ENCODE data around the gene GP2.

GP2 gene

DNA sequence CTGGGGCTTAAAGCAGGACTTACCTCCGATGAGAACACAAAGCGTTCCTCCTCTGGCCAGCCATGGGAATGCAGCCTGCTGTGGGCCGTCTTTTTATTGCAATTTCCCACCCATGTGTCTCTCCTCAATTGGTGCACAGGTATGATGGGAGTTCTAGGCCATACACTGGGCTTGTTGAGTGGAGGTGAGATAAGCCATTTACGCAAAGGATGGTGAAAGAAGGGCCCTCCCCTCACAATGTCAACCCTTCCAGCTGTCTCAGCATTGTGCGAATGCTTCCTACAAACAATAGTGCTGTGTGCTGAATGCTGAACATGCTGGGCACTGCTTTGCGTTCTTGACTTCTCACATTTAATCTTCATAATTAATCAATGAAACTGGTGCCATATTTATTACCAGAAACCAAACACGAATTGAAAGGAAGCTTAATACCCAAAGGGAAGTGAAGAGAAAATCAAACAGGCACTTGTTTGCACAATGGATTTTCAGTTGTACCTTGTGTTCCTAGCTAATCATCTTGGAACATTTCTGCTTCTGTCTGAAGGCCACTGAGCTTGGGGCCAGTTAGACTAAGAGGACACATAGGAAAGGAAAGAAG, at the start of gene GP2:
TSS of gene GP2 (minus strand) at position 70 of the 598 bp plus-strand sequence. CDS start 1,082 bp downstream, outside the sequence.
- TF ChIP-seq YY1 (IDR thresholded peaks at IDR 0.05; ENCODE audit: low read depth) (no peak), USF1 (IDR thresholded peaks at IDR 0.05) (no peak), CREB1 (IDR thresholded peaks at IDR 0.05; ENCODE audit: low read depth) (no peak)

DNA sequence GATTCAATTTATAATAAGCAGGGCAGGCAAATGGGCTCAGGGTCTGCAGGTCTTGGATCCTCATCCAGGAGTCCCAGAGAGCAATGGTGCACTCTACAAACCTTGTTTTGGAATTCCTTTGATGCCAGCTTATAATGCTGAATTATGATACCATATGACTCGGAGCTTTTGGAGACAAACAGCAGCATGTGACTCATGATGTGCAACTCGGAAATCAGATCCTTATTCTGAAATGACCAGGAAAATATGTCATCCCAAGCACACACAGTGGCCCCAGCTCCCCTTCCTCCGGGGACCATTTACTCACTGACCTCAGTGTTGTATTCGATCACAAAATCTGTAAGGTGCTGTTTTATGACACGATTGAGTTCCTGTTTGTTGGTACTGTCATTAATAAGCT, 45.4 kb upstream of the GP2 start:
- TF ChIP-seq EGR1 (IDR thresholded peaks at IDR 0.05) (no peak), NFIC (IDR thresholded peaks at IDR 0.05) (no peak), TAF1 (IDR thresholded peaks at IDR 0.05; ENCODE audit: low read depth) (no peak), YY1 (IDR thresholded peaks at IDR 0.05; ENCODE audit: low read depth) (no peak)

DNA sequence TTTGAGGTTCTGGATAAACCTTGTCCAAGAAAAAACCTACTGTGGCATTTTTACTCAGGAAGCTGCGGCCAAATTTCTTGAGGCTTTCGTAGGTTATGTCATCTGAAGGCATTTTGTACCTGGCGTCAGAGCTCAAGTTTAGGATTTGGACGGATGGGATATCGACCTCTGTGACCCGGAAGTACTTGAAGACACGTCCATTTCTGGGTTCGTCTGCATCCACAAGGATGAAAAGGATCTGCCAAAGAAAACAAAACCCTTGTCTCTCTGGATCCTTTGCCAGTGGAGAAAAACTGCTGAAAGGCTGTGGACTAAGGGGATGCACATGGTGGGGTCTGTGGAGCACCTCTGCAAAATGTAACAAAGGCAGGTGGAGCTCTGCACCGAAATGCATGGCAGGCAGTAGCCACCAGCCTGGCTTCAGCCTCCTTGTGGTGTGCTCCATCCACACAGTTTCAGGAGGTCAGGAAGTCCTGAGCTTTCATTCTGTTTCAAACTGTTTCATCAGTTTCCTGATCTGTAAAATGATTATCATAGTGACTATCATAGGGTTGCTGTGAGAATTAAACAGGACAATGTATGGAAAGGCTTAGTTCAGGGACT, 42.2 kb upstream of the GP2 start:
- TF ChIP-seq CEBPB (IDR thresholded peaks at IDR 0.05) (no peak), ZBTB7A (IDR thresholded peaks at IDR 0.05; ENCODE audit: low read depth) (no peak), MAX (IDR thresholded peaks at IDR 0.05) (no peak), CREB1 (IDR thresholded peaks at IDR 0.05; ENCODE audit: low read depth) (no peak)

DNA sequence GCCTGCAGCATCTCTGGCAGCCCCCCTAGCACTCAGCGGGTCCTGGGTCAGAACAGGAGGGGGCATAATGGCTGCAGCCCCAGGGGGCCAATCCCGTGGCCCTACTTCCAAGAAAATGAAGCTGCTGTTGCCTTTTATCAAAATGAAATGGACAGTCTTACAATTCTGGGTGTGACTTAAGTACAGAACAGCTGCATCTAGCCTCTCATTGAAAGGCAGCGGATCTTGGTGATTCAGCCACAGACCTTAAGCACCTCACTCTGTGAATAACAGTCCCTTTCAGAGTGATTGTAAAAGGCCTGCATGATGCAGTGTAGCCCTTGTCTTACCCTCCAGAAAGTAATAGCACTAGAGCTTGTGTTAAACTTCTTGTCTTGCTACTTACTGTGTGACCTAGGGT, 36.7 kb upstream of the GP2 start:
- no peak for TF ChIP-seq TAF1 (IDR thresholded peaks at IDR 0.05; ENCODE audit: low read depth)
- TF ChIP-seq REST (IDR thresholded peaks at IDR 0.05; ENCODE audit: low read depth) = no peak
- no peak for TF ChIP-seq TCF12 (IDR thresholded peaks at IDR 0.05; ENCODE audit: low read depth)
- TF ChIP-seq CEBPB (IDR thresholded peaks at IDR 0.05) = no peak
- no peak for TF ChIP-seq NFIC (IDR thresholded peaks at IDR 0.05)
- no peak for TF ChIP-seq TEAD4 (IDR thresholded peaks at IDR 0.05)
- TF ChIP-seq USF1 (IDR thresholded peaks at IDR 0.05) = no peak
- no peak for TF ChIP-seq YY1 (IDR thresholded peaks at IDR 0.05; ENCODE audit: low read depth)
- TF ChIP-seq FOXM1 (IDR thresholded peaks at IDR 0.05; ENCODE audit: borderline replicate concordance, low read depth) = no peak
- TF ChIP-seq EP300 (IDR thresholded peaks at IDR 0.05; ENCODE audit: borderline replicate concordance) = no peak
- no peak for TF ChIP-seq MAX (IDR thresholded peaks at IDR 0.05)
- TF ChIP-seq ZBTB7A (IDR thresholded peaks at IDR 0.05; ENCODE audit: low read depth) = no peak
- no peak for TF ChIP-seq EGR1 (IDR thresholded peaks at IDR 0.05)
- TF ChIP-seq CREB1 (IDR thresholded peaks at IDR 0.05; ENCODE audit: low read depth) = no peak
- TF ChIP-seq RAD21 (IDR thresholded peaks at IDR 0.05; ENCODE audit: low read depth) = no peak

GRCh38 chr16:20363191-20363590, 35.9 kb upstream of the GP2 start:
- TF ChIP-seq EGR1 (IDR thresholded peaks at IDR 0.05) = no peak
- no peak for TF ChIP-seq TEAD4 (IDR thresholded peaks at IDR 0.05)
- no peak for TF ChIP-seq USF1 (IDR thresholded peaks at IDR 0.05)
- TF ChIP-seq FOXM1 (IDR thresholded peaks at IDR 0.05; ENCODE audit: borderline replicate concordance, low read depth) = no peak
- TF ChIP-seq ZBTB7A (IDR thresholded peaks at IDR 0.05; ENCODE audit: low read depth) = no peak
- no peak for TF ChIP-seq MAX (IDR thresholded peaks at IDR 0.05)
- TF ChIP-seq REST (IDR thresholded peaks at IDR 0.05; ENCODE audit: low read depth) = no peak
- TF ChIP-seq CREB1 (IDR thresholded peaks at IDR 0.05; ENCODE audit: low read depth) = no peak
- no peak for TF ChIP-seq NFIC (IDR thresholded peaks at IDR 0.05)
- TF ChIP-seq YY1 (IDR thresholded peaks at IDR 0.05; ENCODE audit: low read depth) = no peak
- no peak for TF ChIP-seq TCF12 (IDR thresholded peaks at IDR 0.05; ENCODE audit: low read depth)
- no peak for TF ChIP-seq RAD21 (IDR thresholded peaks at IDR 0.05; ENCODE audit: low read depth)
- TF ChIP-seq EP300 (IDR thresholded peaks at IDR 0.05; ENCODE audit: borderline replicate concordance) = no peak
- TF ChIP-seq CEBPB (IDR thresholded peaks at IDR 0.05) = no peak
- no peak for TF ChIP-seq TAF1 (IDR thresholded peaks at IDR 0.05; ENCODE audit: low read depth)

Measured in Ishikawa (cell line).